Motor neuron (in vitro differentiated cells): Measurements from ENCODE around the gene PBX3. TPM values are rescaled to one million over a fixed set of nuclear protein-coding genes. Genes with fewer than 3 reads are reported as not detected.
A peak's percentile ranks its signal among the peaks of the same experiment; 100 is the strongest.
"Not testable (repeated sequence)": the region's sequence is repeated elsewhere in the genome, so short reads cannot be mapped to it uniquely, and the experiment has no call there.

ENCODE experiments used
- ATAC-seq, 8 experiments: fragments of 200-7000 bp; cut with Tn5 transposase; replicated peaks in 6 of 8; 2 replicates each; pipeline ENCODE4 v1.8.0; 2021; ENCODE audit warnings: mild to moderate bottlenecking in 8 of 8, moderate library complexity in 8 of 8
- H3K27ac ChIP-seq, 2 donors: fragments of 250-450 bp; sonication (Bioruptor Pico); 2 replicates each; pipeline ENCODE4 v1.9.0; 2021; ENCODE audit warnings: antibody characterized with exemption in 2 of 2, mild to moderate bottlenecking in 2 of 2, moderate library complexity in 1 of 2
- H3K4me1 ChIP-seq, 2 donors: fragments of 250-450 bp; sonication (Bioruptor Pico); replicated peaks in 1 of 2; 2 replicates each; pipeline ENCODE4 v1.6.1; 2021; ENCODE audit warnings: antibody characterized with exemption in 2 of 2, mild to moderate bottlenecking in 2 of 2, moderate library complexity in 1 of 2
- H3K4me3 ChIP-seq, 5 donors: fragments of 250-450 bp; sonication (Bioruptor Pico); 2 replicates each; pipeline ENCODE4 v1.9.0; 2021; ENCODE audit warnings: antibody characterized with exemption in 5 of 5, mild to moderate bottlenecking in 5 of 5, moderate library complexity in 4 of 5
- WGBS, 10 experiments: fragments of 450-650 bp; shearing (Covaris generic); methylation state at CpG; one replicate each; pipeline ENCODE4 v1.0.0; 2022; 5-methylcytosine and 5-hydroxymethylcytosine counted together
- in situ Hi-C, 9 experiments: fragments of 400-800 bp; cut with MboI; loops; one replicate each; pipeline ENCODE4 v1.15.0; 2021; ENCODE audit warnings: low sequenced_read_pairs in 9 of 9, low pct_unique_long_range_greater_than_20kb in 2 of 9; ENCODE audit not compliant: unreplicated experiment in 9 of 9
- total RNA-seq, 8 experiments: library from RNA; unstranded; fragments of 300-600 nt; gene quantifications; 2 replicates each; pipeline versions ENCODE4 v1.2.3 to v1.2.4, GENCODE V29; 2022

Gene PBX3
- total RNA-seq, 8 experiments from 2014 or later: 24.0 to 157 (median 75.5) TPM

DNA sequence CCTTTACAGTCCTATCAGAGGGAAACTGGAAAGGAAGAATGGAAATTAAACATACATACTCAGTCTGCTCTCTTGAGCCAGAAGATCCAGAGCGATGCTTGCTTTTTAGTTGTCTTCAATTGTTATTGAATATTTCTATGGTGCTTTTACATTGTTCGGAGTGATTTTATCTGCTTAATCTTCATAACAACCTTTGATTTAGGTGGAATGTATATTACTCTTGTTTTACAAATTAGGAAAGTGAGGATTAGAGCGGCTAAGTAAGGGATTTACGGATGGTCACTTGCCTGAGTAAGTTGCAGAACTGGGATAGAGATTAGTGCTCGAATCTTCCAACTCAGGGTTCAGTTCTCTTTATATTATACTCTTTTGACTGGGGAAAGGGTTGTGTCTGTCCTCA is 69.1 kb downstream of the PBX3 start:
- H3K27ac ChIP-seq: no peak overlapping the region
- WGBS, 10 experiments: 85 to 100% (median 96%) methylated on average over 2 to 5 of the region's 5 CpGs; no CpG with 5 or more reads in 2 of the 10 experiments
- H3K4me1 ChIP-seq: peaks cover 7 to 15% of the 10 kb centered on the region in 2 donors
- no peak overlapping the region for H3K4me3 ChIP-seq
- in situ Hi-C loops: no loop called here
- ATAC-seq: no peak

DNA sequence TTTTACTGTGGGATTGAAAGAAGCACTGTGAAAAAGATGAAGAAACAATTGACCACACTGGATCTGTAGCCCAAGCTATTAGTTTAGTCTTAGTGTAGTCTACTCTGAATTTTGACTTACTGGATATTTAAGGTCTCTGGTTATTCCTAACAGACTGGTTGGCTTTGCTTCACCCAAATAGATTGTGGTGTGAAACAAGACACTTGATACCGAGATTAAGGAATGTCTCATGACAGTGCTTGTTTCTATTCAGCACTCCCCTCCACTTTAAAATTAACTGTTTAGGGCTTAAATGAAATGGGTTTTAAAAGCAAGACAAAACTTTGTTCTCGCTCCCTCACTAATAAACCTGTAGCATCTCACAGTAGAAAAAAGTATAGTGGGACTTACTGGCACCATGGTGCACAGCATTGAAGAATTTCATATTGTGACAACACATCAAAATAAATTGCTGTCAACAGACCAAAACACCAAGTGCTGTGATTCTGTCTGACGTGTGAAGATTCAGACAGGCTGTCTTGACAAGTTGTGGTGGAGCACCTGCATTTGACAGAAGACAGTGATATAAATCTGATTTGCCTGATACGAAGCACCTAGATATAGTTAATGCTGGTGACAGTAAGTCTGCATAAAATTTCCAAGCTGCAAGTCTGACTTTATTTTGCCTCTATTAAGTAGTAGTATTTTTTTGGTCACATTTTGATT is 73.1 kb downstream of the PBX3 start:
- 33 to 100% (median 76%) methylated on average over 1 to 4 of the region's 4 CpGs; no CpG with 5 or more reads in 1 of the 10 experiments for WGBS, 10 experiments
- peaks cover 6 to 7% of the 10 kb centered on the region in 2 donors for H3K4me1 ChIP-seq
- in situ Hi-C loops: no loop called here
- no peak overlapping the region for H3K27ac ChIP-seq
- no peak overlapping the region for H3K4me3 ChIP-seq
- peak in 1 of 8 experiments; percentile 36 for ATAC-seq

DNA sequence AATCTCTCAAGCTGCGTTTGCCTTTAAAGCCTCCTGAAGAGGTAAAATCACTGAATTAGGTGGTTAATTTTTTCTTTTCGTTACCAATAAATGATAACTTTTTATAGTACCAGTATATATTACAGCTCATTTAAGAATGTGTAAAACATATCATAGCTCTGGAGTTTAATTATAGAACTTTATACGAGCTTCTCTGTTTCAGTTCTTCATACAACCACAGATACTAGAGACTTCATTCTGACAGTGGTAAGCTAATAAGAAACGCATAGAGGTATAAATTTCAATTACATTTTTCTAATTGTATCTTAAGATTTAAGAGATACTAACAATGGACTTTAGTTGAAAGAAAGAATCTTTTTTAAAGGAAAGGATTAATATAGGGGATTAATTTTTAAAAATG is 73.9 kb downstream of the PBX3 start:
- Histone ChIP-seq H3K4me1 (peaks cover under 1 to 4% of the 10 kb centered on the region in 2 donors), H3K4me3 (no peak overlapping the region), H3K27ac (no peak overlapping the region)
- in situ Hi-C loops: no loop called here
- ATAC-seq: no peak
- 43 to 100% (median 92%) methylated on average over 1 to 4 of the region's 4 CpGs for WGBS, 10 experiments

DNA sequence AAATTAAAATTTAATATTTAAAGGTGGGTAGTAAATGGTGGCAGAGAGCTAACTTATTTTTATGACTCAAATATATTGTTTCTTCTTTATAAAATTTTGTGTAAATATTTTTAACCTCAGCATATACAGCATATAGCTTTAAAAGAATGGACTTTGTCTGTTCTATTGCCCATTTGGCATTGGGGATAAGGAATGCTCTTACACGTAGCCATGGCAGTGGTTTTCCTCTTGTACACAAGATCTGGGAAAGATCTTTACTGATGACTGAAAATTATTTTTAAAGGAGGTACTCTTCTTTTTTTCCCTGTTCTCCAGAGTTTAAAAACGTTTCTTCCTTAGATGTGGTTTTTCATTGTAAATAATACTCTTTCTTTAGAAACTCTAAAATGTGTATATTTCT is 75.0 kb downstream of the PBX3 start:
- H3K4me3 ChIP-seq: no peak overlapping the region
- peaks cover 0 to 3% of the 10 kb centered on the region in 2 donors for H3K4me1 ChIP-seq
- WGBS, 10 experiments: 44 to 88% (median 73%) methylated on average over 1 to 2 of the region's 2 CpGs
- no peak overlapping the region for H3K27ac ChIP-seq
- ATAC-seq: peak in 1 of 8 experiments; percentile 34
- in situ Hi-C loops: no loop called here

DNA sequence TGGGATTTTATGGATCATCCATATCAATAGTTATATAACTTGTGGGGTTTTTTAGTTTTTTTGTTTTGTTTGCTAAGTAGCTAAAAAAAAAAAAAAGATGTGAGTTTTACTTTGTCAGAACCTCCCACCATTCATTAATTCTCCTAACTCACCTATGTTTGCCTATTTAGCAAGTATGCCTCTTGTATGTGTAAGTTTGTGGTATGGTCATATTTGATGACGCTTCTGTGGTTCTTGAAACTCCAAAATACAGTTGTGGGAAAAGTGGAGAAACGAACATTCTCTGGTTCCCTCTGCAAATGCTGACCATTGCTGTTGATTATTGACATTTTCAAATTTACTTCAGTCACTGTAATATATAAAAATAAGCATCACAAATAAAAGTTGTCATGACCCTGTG is 75.7 kb downstream of the PBX3 start:
- ATAC-seq: no peak
- in situ Hi-C loops: no loop called here
- H3K27ac ChIP-seq: no peak overlapping the region
- 71 to 100% (median 92%) methylated on average over 1 to 2 of the region's 2 CpGs; no CpG with 5 or more reads in 3 of the 10 experiments for WGBS, 10 experiments
- H3K4me3 ChIP-seq: no peak overlapping the region
- H3K4me1 ChIP-seq: no peaks in the 10 kb centered on the region

DNA sequence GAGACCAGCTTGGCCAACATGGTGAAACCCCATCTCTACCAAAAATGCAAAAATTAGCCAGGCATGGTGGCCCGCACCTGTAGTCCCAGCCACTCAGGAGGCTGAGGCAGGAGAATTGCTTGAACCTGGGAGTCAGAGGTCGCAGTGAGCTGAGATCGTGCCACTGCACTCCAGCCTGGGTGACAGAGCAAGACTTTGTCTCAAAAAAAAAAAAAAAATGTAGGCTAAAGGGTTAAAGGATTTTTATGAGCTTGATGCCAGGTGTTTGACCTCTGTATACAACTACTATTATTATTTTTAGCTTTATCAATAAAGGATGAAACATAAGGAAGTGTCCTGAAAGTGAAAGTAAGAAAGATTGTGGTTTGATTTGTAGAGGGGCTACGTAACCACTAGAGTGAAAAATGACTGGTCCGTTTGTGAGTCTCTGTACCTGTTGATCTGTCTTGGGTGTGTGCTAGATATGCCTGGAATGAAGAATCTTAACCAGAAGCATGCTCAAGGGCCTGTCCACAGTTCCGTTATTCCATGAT is 76.8 kb downstream of the PBX3 start:
- WGBS, 10 experiments: 67 to 100% (median 88%) methylated on average over 1 to 4 of the region's 6 CpGs; no CpG with 5 or more reads in 1 of the 10 experiments
- H3K4me1 ChIP-seq, ATAC-seq, H3K4me3 ChIP-seq, H3K27ac ChIP-seq, in situ Hi-C loops: not testable (repeated sequence)

DNA sequence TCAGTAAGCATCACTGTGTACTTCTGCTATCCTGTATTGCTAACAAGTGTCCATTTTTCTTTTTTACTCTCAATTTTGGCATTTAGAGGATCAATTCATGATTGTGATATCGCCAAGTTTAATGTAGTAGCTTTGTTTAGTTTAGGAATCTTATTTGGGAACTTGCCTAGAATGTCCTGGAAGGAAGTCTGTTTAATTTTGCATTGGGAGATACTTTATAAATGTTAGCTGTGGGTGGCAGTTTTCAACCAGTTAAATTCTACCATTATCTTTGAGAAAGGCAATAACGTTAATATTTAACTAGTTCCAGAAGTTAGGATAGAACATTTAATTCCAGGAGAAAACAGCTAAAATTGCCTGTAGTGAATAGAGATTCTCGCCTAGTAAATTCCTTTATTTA is 78.6 kb downstream of the PBX3 start:
- in situ Hi-C loops: no loop called here
- no peak overlapping the region for H3K4me3 ChIP-seq
- H3K4me1 ChIP-seq: peaks cover 0 to 5% of the 10 kb centered on the region in 2 donors
- no peak overlapping the region for H3K27ac ChIP-seq
- ATAC-seq: no peak
- WGBS, 10 experiments: 36 to 100% (median 82%) methylated on average over 2 to 3 of the region's 3 CpGs

DNA sequence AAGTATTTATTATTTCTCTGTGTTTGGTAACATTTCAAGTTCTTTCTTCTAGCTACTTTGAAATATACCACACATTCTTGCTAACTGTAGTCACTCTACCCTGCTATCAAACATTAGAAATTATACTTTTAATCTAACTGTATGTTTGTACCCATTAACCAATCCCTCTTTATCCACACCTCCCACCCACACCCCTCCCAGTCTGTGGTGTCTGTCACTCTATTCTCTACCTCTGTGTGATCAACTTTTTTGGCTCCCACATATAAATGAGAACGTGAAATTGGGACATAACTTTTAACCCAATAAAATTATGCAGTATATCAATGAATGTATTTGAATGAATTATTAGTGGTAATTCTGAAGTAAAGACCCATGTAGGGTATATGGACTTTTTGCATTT is 79.7 kb downstream of the PBX3 start:
- in situ Hi-C loops: no loop called here
- no peak overlapping the region for H3K27ac ChIP-seq
- H3K4me3 ChIP-seq: no peak overlapping the region
- WGBS, 10 experiments: 40 to 100% (median 93%) methylated on average over 1 of the region's 1 CpG; no CpG with 5 or more reads in 4 of the 10 experiments
- peaks cover 0 to 5% of the 10 kb centered on the region in 2 donors for H3K4me1 ChIP-seq
- no peak for ATAC-seq

DNA sequence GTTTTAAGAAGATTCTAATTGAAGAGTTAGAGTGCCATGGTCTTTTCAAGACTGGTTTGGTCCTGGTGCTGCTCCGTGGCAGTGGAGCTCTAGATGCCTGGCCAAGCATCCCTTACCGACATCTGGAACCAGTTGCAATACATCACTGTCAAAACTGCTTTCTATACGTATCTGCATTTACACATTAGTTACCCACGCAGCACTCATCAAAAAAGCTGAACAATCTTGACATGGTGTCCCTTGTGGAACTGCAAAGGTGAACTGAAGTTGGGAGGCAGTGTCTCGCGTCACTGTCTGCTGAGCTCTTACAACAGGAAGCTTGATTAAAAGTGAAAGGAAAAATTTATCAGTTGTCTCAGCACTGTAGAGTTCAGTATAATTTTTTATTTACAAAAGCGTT is 82.6 kb downstream of the PBX3 start:
- peak in 4 of 8 experiments; percentile 19 to 76 (median 48) for ATAC-seq
- Histone ChIP-seq H3K4me1 (peaks cover 0 to 5% of the 10 kb centered on the region in 2 donors), H3K27ac (no peak overlapping the region), H3K4me3 (no peak overlapping the region)
- 17 to 91% (median 71%) methylated on average over 1 to 7 of the region's 7 CpGs for WGBS, 10 experiments
- in situ Hi-C loops: no loop called here

DNA sequence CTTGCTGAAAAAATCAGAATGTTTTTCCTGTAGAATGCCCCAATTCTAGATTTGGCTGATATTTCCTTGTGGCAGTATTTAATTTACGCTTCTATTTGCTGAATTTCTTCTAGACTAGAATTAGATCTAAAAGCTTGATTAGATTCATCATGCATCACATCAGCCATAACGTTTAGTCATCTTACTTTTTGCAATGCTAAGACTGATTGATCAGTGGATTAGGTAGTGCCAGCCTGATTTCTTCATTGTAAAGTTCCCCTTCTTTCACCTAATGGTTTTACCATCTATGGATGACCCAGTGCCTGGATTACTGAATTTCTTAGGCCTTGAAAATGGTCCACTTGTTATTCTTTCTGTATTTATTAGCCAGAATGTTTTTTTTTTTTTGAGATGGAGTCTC is 83.9 kb downstream of the PBX3 start:
- ATAC-seq: no peak
- Histone ChIP-seq H3K4me1 (peaks cover 0 to 5% of the 10 kb centered on the region in 2 donors), H3K4me3 (no peak overlapping the region), H3K27ac (no peak overlapping the region)
- in situ Hi-C loops: no loop called here
- WGBS, 10 experiments: 64 to 100% (median 82%) methylated on average over 2 of the region's 2 CpGs; no CpG with 5 or more reads in 2 of the 10 experiments

DNA sequence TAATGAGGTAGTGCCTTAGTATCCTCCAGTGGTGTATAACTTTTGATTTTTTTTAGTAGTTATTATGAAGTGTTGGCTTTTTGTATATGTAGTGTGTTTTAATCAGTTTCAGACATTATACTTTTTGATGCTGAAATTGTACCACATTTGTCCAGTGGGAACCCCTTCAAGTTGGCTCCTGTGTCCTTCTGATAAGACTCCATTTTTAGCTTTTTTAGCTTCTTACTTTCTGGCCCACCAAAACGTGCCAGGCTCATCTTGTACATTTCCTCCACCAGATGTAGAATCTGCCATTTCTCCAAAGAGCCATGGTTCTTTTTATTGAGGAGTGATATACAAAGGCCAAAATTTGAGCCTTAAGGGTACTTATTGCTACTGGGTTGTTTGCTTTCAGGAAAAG is 84.4 kb downstream of the PBX3 start:
- peaks cover 0 to 11% of the 10 kb centered on the region in 2 donors for H3K4me1 ChIP-seq
- in situ Hi-C loops: no loop called here

DNA sequence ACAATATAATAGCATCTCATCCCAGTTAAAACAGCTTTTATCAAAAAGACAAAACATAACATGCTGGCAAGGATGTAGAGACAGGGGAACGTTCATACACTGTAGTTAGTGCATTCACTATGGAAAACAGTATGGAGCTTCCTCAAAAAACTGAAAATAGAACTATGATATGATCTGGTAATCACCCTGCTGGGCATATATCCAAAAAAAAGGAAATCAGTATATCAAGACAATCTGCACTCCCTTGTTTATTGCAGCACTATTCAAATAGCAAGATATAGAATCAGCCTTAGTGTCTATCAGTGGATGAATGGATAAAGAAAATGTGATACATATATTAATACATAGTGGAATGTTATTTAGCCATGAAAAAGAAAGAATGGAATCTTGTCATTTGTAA is 88.5 kb downstream of the PBX3 start:
- in situ Hi-C loops: no loop called here
- ATAC-seq: no peak
- peaks cover 2 to 31% of the 10 kb centered on the region in 2 donors for H3K4me1 ChIP-seq
- no peak overlapping the region for H3K4me3 ChIP-seq
- no peak overlapping the region for H3K27ac ChIP-seq
- WGBS, 10 experiments: 62 to 100% (median 90%) methylated on average over 1 of the region's 1 CpG; no CpG with 5 or more reads in 3 of the 10 experiments

More for the DNA sequence above, 84.4 kb downstream of the PBX3 start:
- no peak overlapping the region for H3K27ac ChIP-seq
- ATAC-seq: no peak
- no peak overlapping the region for H3K4me3 ChIP-seq
- WGBS, 10 experiments: 40 to 100% (median 88%) methylated on average over 1 of the region's 1 CpG; no CpG with 5 or more reads in 3 of the 10 experiments

DNA sequence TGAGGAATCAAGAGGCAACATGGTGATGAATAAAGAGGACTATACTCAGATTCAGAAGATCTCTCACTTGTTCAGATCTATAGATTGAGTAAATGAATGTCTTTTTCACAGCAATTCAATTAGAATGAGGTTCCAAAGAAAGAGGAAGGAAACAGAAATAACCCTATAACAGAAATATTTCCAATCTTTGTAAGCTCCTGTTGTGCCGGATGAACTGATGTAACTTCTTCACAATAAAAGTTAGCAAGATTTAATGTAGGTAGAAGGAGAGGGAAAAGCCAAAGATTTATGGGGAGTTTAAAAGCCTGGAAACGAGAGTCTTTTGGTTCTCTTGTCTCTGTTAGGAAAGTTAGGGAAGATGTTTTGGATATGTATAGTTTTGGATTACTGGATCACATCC is 92.1 kb downstream of the PBX3 start:
- no peak for ATAC-seq
- Histone ChIP-seq H3K4me1 (peaks cover 30 to 68% of the 10 kb centered on the region in 2 donors), H3K27ac (no peak overlapping the region), H3K4me3 (no peak overlapping the region)
- WGBS, 10 experiments: 67 to 100% (median 83%) methylated on average over 1 to 2 of the region's 2 CpGs; no CpG with 5 or more reads in 2 of the 10 experiments
- in situ Hi-C loops: no loop called here
